HepG2 (cell line): ENCODE results near the gene OXLD1. TPM values are rescaled to one million over a fixed set of nuclear protein-coding genes. Genes with fewer than 3 reads are reported as not detected.

Experiments
- ATF7 ChIP-seq, 2 experiments: fragments of 450-650 bp in 1 of 2; sonication (generic) in 1 of 2; formaldehyde crosslinking in 1 of 2; IDR thresholded peaks; 2 replicates each; pipeline versions ENCODE4 v1.4.0 to v1.6.1; 2016 to 2020; ENCODE audit warnings: antibody characterized with exemption in 1 of 2, mild to moderate bottlenecking in 1 of 2, missing genetic modification reagents in 1 of 2
- CBX2 ChIP-seq, 2 experiments: fragments of 200-600 bp in 1 of 2; sonication (generic); formaldehyde crosslinking in 1 of 2; IDR thresholded peaks; 2 replicates each; pipeline versions ENCODE4 v1.7.0 to v1.8.1; 2018 to 2022; ENCODE audit warnings: low read depth in 2 of 2, low read length in 1 of 2, mild to moderate bottlenecking in 1 of 2, missing genetic modification reagents in 1 of 2
- FOSL1 ChIP-seq: sonication (generic); formaldehyde crosslinking; IDR thresholded peaks from 2 replicates; pipeline ENCODE4 v1.9.0; 2021; ENCODE audit warnings: missing genetic modification reagents, borderline replicate concordance
- HOXA9 ChIP-seq: sonication (generic); formaldehyde crosslinking; IDR thresholded peaks from 2 replicates; pipeline ENCODE4 v1.8.1; 2022; ENCODE audit warnings: missing genetic modification reagents, mild to moderate bottlenecking, moderate library complexity, borderline replicate concordance
- JUN ChIP-seq: sonication (generic); formaldehyde crosslinking; IDR thresholded peaks from 2 replicates; pipeline ENCODE4 v1.4.0; 2020; ENCODE audit warnings: mild to moderate bottlenecking, missing genetic modification reagents
- KAT7 ChIP-seq: IDR thresholded peaks from 2 replicates; pipeline ENCODE4 v1.6.1; 2018; ENCODE audit warnings: borderline replicate concordance, missing compliant biosample characterization
- MZF1 ChIP-seq: sonication (generic); formaldehyde crosslinking; IDR thresholded peaks from 2 replicates; pipeline ENCODE4 v1.8.1; 2023; ENCODE audit warnings: mild to moderate bottlenecking, missing genetic modification reagents, borderline replicate concordance
- ZNF354B ChIP-seq: sonication (generic); formaldehyde crosslinking; IDR thresholded peaks from 2 replicates; pipeline ENCODE4 v1.8.0; 2022; ENCODE audit warnings: mild to moderate bottlenecking, missing genetic modification reagents
- ZNF484 ChIP-seq: sonication (generic); formaldehyde crosslinking; IDR thresholded peaks from 2 replicates; pipeline ENCODE4 v1.5.1; 2020; ENCODE audit warnings: mild to moderate bottlenecking, low read depth, missing genetic modification reagents, borderline replicate concordance
- ZNF589 ChIP-seq: sonication (generic); formaldehyde crosslinking; conservative IDR thresholded peaks from 2 replicates; pipeline ENCODE4 v1.8.0; 2022; ENCODE audit warnings: mild to moderate bottlenecking, moderate library complexity, missing genetic modification reagents
- ZNF773 ChIP-seq: sonication (generic); formaldehyde crosslinking; IDR thresholded peaks from 2 replicates; pipeline ENCODE4 v1.4.0; 2020; ENCODE audit warnings: missing genetic modification reagents, borderline replicate concordance
- polyA plus RNA-seq, 8 experiments: library from polyadenylated mRNA; depleted of rRNA in 3 of 8; stranded (reverse) in 7 of 8; unstranded in 1 of 8; fragments of >200 nt; fragmentation: Illumina TruSeq in 4 of 8; extraction: Trizol in 4 of 8; gene quantifications; 2 replicates each; pipeline versions ENCODE4 v1.2.1 to v1.2.3, GENCODE V29; 2011 to 2016; ENCODE audit warnings: low read depth in 4 of 8, missing spikeins in 1 of 8, mixed read lengths in 1 of 8; ENCODE audit not compliant: insufficient read depth in 1 of 8
- total RNA-seq, 5 experiments: library from RNA; depleted of rRNA; stranded (reverse); fragments of >200 nt; fragmentation: Illumina TruSeq; extraction: Trizol; gene quantifications; 2 replicates each; pipeline ENCODE4 v1.2.3, GENCODE V29; 2016; ENCODE audit warnings: low read depth in 1 of 5
- TF ChIP-seq, protein P1 (sequence below): sonication (generic); formaldehyde crosslinking; IDR thresholded peaks from 2 replicates; pipeline ENCODE4 v1.4.0; 2020; ENCODE audit warnings: missing genetic modification reagents
- TF ChIP-seq, protein P2 (sequence below): sonication (generic); formaldehyde crosslinking; IDR thresholded peaks from 2 replicates; pipeline ENCODE4 v1.4.0; 2020; ENCODE audit warnings: mild to moderate bottlenecking, missing genetic modification reagents
- TF ChIP-seq, protein P3 (sequence below): sonication (generic); formaldehyde crosslinking; IDR thresholded peaks from 2 replicates; pipeline ENCODE4 v1.5.0; 2020; ENCODE audit warnings: missing genetic modification reagents

OXLD1 gene
- total and polyA plus RNA-seq, 2 of the 13 experiments (the other 11 are each of a cell fraction or from before 2014, with no cell fraction given), result 27.1 to 37.5 TPM

DNA sequence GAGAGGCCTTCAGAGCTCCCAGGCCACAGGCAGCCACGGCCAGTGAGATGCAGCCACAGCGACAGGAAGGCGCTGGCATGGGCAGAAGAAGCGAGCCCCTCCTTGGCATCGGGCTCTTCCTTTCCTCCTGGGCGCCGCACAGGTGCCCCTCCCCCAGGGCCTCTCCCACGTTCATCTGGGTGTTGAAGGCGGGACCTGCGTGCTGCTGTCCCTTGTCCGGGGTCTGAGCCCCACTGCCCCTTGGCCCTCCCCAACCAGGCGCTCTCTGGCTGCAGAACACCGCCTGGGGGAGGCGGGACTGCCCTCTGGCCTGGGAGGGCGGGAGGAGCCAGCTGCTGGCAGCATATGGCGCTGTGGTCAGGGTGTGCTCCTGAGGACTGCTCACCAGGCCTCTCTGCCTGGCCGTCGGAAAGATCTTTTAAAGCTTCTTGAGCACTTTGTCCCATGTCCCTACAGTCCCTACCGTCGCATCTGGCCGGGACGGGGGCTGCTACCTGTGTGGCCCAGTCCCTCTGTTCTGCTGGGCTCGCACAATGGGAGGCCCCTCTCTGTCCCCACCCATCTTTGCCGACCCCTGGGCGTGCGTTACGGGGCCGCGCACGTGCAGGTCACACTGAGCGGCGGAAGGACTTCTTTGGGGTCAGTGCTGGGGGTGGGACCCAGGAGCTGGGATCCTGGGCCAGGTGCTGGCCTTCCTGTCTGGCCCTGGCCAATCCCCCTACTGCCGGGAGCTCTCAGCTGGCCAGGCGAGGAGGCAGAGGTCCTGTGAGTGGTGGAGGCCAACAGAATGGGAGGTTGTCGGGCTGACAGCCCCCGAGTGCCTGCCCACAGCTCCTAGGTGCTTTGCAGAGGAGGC is 47.4 kb upstream of the OXLD1 start (continued):
- TF ChIP-seq HOXA9 (CRISPR knock-in tag) (peak; percentile 95; the same call in 1 of the 2 replicates), ATF7 (IDR thresholded peaks at IDR 0.05) (no peak), ATF7 (CRISPR knock-in tag; IDR thresholded peaks at IDR 0.05) (peak; percentile 24; the same call in 1 of the 2 replicates), FOSL1 (CRISPR knock-in tag) (no peak), ZNF589 (CRISPR knock-in tag) (peak; percentile 96), CBX2 (IDR thresholded peaks at IDR 0.05; ENCODE audit: low read depth, low read length) (no peak), CBX2 (CRISPR knock-in tag; IDR thresholded peaks at IDR 0.05; ENCODE audit: low read depth) (peak; percentile 73; the same call in 1 of the 2 replicates), MZF1 (peak; percentile 93; the same call in 1 of the 2 replicates), KAT7 (CRISPR knock-in tag) (peak; percentile 88; the same call in 1 of the 2 replicates), JUN (CRISPR knock-in tag) (no peak), ZNF773 (CRISPR knock-in tag) (peak; percentile 40; the same call in 1 of the 2 replicates), ZNF354B (CRISPR knock-in tag) (no peak), ZNF484 (CRISPR knock-in tag) (0 out of 2 replicates have a peak, but pooled peaks have one; percentile 86)
- TF ChIP-seq, protein P1, sequence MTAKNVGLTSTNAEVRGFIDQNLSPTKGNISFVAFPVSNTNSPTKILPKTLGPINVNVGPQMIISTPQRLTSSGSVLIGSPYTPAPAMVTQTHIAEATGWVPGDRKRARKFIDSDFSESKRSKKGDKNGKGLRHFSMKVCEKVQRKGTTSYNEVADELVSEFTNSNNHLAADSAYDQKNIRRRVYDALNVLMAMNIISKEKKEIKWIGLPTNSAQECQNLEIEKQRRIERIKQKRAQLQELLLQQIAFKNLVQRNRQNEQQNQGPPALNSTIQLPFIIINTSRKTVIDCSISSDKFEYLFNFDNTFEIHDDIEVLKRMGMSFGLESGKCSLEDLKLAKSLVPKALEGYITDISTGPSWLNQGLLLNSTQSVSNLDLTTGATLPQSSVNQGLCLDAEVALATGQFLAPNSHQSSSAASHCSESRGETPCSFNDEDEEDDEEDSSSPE (CRISPR knock-in tag), result peak; percentile 85
- TF ChIP-seq, protein P2, sequence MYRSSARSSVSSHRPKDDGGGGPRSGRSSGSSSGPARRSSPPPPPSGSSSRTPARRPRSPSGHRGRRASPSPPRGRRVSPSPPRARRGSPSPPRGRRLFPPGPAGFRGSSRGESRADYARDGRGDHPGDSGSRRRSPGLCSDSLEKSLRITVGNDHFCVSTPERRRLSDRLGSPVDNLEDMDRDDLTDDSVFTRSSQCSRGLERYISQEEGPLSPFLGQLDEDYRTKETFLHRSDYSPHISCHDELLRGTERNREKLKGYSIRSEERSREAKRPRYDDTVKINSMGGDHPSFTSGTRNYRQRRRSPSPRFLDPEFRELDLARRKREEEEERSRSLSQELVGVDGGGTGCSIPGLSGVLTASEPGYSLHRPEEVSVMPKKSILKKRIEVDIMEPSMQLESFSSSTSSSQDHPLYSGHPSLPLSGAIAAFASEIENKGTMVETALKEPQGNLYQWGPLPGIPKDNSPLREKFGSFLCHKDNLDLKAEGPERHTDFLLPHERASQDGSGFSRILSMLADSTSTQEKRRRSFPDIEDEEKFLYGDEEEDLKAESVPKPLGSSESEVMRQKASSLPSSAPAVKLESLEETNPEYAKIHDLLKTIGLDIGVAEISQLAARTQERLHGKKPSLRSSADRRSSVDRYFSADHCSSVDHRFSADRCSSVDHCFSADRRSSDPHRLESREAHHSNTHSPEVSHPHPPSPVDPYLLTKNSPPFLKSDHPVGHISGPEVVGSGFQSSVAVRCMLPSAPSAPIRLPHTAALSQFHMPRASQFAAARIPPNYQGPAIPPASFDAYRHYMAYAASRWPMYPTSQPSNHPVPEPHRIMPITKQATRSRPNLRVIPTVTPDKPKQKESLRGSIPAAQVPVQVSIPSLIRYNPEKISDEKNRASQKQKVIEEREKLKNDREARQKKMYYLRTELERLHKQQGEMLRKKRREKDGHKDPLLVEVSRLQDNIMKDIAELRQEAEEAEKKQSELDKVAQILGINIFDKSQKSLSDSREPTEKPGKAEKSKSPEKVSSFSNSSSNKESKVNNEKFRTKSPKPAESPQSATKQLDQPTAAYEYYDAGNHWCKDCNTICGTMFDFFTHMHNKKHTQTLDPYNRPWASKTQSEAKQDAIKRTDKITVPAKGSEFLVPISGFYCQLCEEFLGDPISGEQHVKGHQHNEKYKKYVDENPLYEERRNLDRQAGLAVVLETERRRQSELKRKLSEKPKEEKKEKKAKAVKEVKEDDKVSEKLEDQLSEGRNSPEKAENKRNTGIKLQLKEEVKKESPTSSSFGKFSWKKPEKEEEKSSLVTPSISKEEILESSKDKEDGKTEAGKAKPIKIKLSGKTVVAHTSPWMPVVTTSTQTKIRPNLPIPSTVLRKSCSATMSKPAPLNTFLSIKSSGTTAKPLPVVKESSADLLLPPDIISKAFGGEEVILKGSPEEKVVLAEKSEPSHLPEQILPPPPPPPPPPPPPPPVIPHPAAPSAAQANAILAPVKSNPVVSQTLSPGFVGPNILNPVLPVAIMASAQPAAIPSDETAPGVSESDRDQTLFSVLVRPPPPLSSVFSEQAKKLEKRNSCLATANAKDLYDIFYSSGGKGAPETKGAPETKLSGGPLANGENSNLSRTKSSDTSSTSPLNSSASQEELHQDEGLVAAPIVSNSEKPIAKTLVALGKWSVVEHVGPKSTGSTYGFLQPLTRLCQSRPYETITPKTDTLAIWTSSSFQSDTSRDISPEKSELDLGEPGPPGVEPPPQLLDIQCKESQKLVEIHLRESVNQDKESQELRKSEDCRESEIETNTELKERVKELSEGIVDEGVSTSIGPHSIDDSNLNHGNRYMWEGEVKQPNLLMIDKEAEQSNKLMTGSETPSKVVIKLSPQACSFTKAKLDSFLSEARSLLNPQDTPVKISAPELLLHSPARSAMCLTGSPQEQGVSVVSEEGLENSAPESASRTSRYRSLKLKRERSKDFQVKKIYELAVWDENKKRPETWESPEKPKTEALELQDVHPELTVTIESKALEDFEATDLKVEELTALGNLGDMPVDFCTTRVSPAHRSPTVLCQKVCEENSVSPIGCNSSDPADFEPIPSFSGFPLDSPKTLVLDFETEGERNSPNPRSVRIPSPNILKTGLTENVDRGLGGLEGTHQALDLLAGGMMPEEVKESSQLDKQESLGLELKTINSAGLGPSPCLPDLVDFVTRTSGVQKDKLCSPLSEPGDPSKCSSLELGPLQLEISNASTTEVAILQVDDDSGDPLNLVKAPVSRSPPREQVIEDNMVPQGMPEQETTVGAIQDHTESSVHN (CRISPR knock-in tag), result peak; percentile 90; the same call in 1 of the 2 replicates
- TF ChIP-seq, protein P3, sequence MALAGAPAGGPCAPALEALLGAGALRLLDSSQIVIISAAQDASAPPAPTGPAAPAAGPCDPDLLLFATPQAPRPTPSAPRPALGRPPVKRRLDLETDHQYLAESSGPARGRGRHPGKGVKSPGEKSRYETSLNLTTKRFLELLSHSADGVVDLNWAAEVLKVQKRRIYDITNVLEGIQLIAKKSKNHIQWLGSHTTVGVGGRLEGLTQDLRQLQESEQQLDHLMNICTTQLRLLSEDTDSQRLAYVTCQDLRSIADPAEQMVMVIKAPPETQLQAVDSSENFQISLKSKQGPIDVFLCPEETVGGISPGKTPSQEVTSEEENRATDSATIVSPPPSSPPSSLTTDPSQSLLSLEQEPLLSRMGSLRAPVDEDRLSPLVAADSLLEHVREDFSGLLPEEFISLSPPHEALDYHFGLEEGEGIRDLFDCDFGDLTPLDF (CRISPR knock-in tag), result peak; percentile 70
